Measurements from ENCODE around the gene TP53BP1. TPM values are rescaled to one million over a fixed set of nuclear protein-coding genes. Genes with fewer than 3 reads are reported as not detected.

Gene TP53BP1
- total RNA-seq, 1 experiment from 2014 or later = 54.1 TPM

GRCh38 chr15:43489191-43489590 is 3.8 kb downstream of the TP53BP1 start:
- Histone ChIP-seq H3K36me3 (ENCODE audit: control insufficient read depth in 1 of 2, insufficient read depth in 2 of 2, low read length in 2 of 2) (peaks cover 11 to 32% of the 10 kb centered on the region in 2 experiments), H3K27ac (ENCODE audit: low read depth, low read length) (no peak overlapping the region), H3K9me3 (ENCODE audit: control insufficient read depth in 1 of 2, insufficient read depth in 1 of 2, low read depth in 1 of 2, low read length in 2 of 2) (no peaks in the 10 kb centered on the region), H3K27me3 (ENCODE audit: insufficient read depth, low read length) (no peaks in the 10 kb centered on the region), H3K4me2 (ENCODE audit: low read length) (no peak overlapping the region), H2AFZ (ENCODE audit: low read depth, low read length, poor library complexity, severe bottlenecking) (no peak overlapping the region), H4K20me1 (ENCODE audit: insufficient read depth) (no peaks in the 10 kb centered on the region), H3K9me2 (ENCODE audit: insufficient read depth) (no peaks in the 10 kb centered on the region), H3K9ac (ENCODE audit: low read length) (no peak overlapping the region), H3K79me2 (ENCODE audit: insufficient read depth, low read length) (peaks cover 9% of the 10 kb centered on the region), H3K4me1 (ENCODE audit: control insufficient read depth in 1 of 2, insufficient read depth in 2 of 2, low read length in 2 of 2) (peaks cover 4 to 13% of the 10 kb centered on the region in 2 experiments; a peak in 3 of 4 replicates), H3K4me3 (replicated peaks in 1 of 2; ENCODE audit: low read depth in 1 of 2, low read length in 2 of 2) (no peak overlapping the region)
- DNase-seq (ENCODE audit: low read depth, low spot score) (no peak), ATAC-seq (no peak)
- intact Hi-C loops (cut with micrococcal nuclease) = no loop called here
- POLR2A ChIA-PET = no interaction called here
- RAD21 ChIA-PET (ENCODE audit: low non-redundant PET in 1 of 2, low total read pairs in 2 of 2, uncharacterized antibody in 2 of 2, unreplicated experiment in 2 of 2) = no interaction called here
- CTCF ChIA-PET = no interaction called here
- no TSS peak for BruUV-seq (replicated peaks)
- TF ChIP-seq FOSL1 (IDR thresholded peaks at IDR 0.05; ENCODE audit: low read depth) (no peak), JUND (IDR thresholded peaks at IDR 0.05) (no peak)

- Histone ChIP-seq H3K27me3 (ENCODE audit: insufficient read depth, low read length) (no peaks in the 10 kb centered on the region), H2AFZ (ENCODE audit: low read depth, low read length, poor library complexity, severe bottlenecking) (no peak overlapping the region), H3K4me2 (ENCODE audit: low read length) (no peak overlapping the region), H4K20me1 (ENCODE audit: insufficient read depth) (no peaks in the 10 kb centered on the region), H3K79me2 (ENCODE audit: insufficient read depth, low read length) (peaks cover 9% of the 10 kb centered on the region), H3K4me1 (ENCODE audit: control insufficient read depth in 1 of 2, insufficient read depth in 2 of 2, low read length in 2 of 2) (peaks cover 4 to 11% of the 10 kb centered on the region in 2 experiments; a peak in 3 of 4 replicates), H3K9me3 (ENCODE audit: control insufficient read depth in 1 of 2, insufficient read depth in 1 of 2, low read depth in 1 of 2, low read length in 2 of 2) (no peaks in the 10 kb centered on the region), H3K27ac (ENCODE audit: low read depth, low read length) (no peak overlapping the region), H3K36me3 (ENCODE audit: control insufficient read depth in 1 of 2, insufficient read depth in 2 of 2, low read length in 2 of 2) (peaks cover 11 to 34% of the 10 kb centered on the region in 2 experiments), H3K9ac (ENCODE audit: low read length) (no peak overlapping the region), H3K4me3 (replicated peaks in 1 of 2; ENCODE audit: low read depth in 1 of 2, low read length in 2 of 2) (no peak overlapping the region), H3K9me2 (ENCODE audit: insufficient read depth) (no peaks in the 10 kb centered on the region)
- DNase-seq (ENCODE audit: low read depth, low spot score) (no peak), ATAC-seq (no peak)
- POLR2A ChIA-PET = no interaction called here
- BruUV-seq (replicated peaks) = no TSS peak
- CTCF ChIA-PET = no interaction called here
- TF ChIP-seq POLR2A (IDR thresholded peaks at IDR 0.05; ENCODE audit: borderline replicate concordance, extremely low read depth, insufficient read depth, insufficient read length) (no peak), ZFX (IDR thresholded peaks at IDR 0.05) (no peak), EZH2 (IDR thresholded peaks at IDR 0.05) (no peak), CEBPB (IDR thresholded peaks at IDR 0.05; ENCODE audit: low read depth) (no peak), ZBTB33 (IDR thresholded peaks at IDR 0.05; ENCODE audit: extremely low read depth, insufficient replicate concordance, low read length) (no peak), POLR2AphosphoS5 (IDR thresholded peaks at IDR 0.05; ENCODE audit: low read depth, low read length) (no peak), REST (IDR thresholded peaks at IDR 0.05; ENCODE audit: low read depth) (no peak), TCF7L2 (IDR thresholded peaks at IDR 0.05; ENCODE audit: borderline replicate concordance, extremely low read depth, insufficient read depth, insufficient read length) (no peak), CTCF (IDR thresholded peaks at IDR 0.05 in 2 of 3, conservative IDR thresholded peaks at IDR 0.05 in 1 of 3; ENCODE audit: borderline replicate concordance in 1 of 3, insufficient read depth in 1 of 3, low read depth in 2 of 3, low read length in 2 of 3) (no peak), MAX (IDR thresholded peaks at IDR 0.05) (no peak)
- intact Hi-C loops (cut with micrococcal nuclease) = no loop called here
- RAD21 ChIA-PET (ENCODE audit: low non-redundant PET in 1 of 2, low total read pairs in 2 of 2, uncharacterized antibody in 2 of 2, unreplicated experiment in 2 of 2) = no interaction called here
These were observed 4.2 kb downstream of the TP53BP1 start for GRCh38 chr15:43488790-43489189.

Data from HCT116 (cell line).